CD14-positive monocyte (primary cell): ENCODE data around the gene OR2Z1. TPM values are rescaled to one million over a fixed set of nuclear protein-coding genes. Genes with fewer than 3 reads are reported as not detected.

Experiments used
- DNase-seq, 3 donors: peaks; one replicate each; pipeline ENCODE4 v3.0.0-alpha.2; 2011 to 2022
- H2AFZ ChIP-seq: 2 replicates; pipeline ENCODE4 v1.6.0; 2012; ENCODE audit warnings: mild to moderate bottlenecking, low read depth, low read length, inconsistent platforms; ENCODE audit not compliant: insufficient read depth, poor library complexity, severe bottlenecking
- H3K27ac ChIP-seq, 2 donors: 1 replicate in 1 of 2; 2 replicates in 1 of 2; pipeline ENCODE4 v1.5.1; 2012 to 2013; ENCODE audit warnings: low read length in 2 of 2, control low read depth in 1 of 2, inconsistent platforms in 1 of 2, low read depth in 1 of 2, mild to moderate bottlenecking in 1 of 2
- H3K27me3 ChIP-seq, 2 donors: one replicate each; pipeline versions ENCODE4 v1.6.0 to v1.6.1; 2011 to 2013; ENCODE audit warnings: low read length in 2 of 2; ENCODE audit not compliant: control insufficient read depth in 2 of 2, insufficient read depth in 2 of 2
- H3K36me3 ChIP-seq, 2 donors: replicated peaks in 1 of 2; 1 replicate in 1 of 2; 2 replicates in 1 of 2; pipeline versions ENCODE4 v1.5.1 to v1.6.1; 2012 to 2013; ENCODE audit warnings: low read length in 2 of 2, control low read depth in 1 of 2, inconsistent platforms in 1 of 2, mild to moderate bottlenecking in 1 of 2; ENCODE audit not compliant: insufficient read depth in 2 of 2, control insufficient read depth in 1 of 2
- H3K4me1 ChIP-seq, 2 donors: 1 replicate in 1 of 2; 2 replicates in 1 of 2; pipeline versions ENCODE4 v1.5.1 to v1.6.1; 2012 to 2013; ENCODE audit warnings: low read length in 2 of 2, control low read depth in 1 of 2, inconsistent platforms in 1 of 2, mild to moderate bottlenecking in 1 of 2, moderate library complexity in 1 of 2; ENCODE audit not compliant: insufficient read depth in 2 of 2, control insufficient read depth in 1 of 2
- H3K4me2 ChIP-seq: replicated peaks from 2 replicates; pipeline ENCODE3; 2012; ENCODE audit warnings: low read length, moderate library complexity, mild to moderate bottlenecking; ENCODE audit not compliant: poor library complexity, severe bottlenecking; ENCODE audit errors: extremely low read depth
- H3K4me3 ChIP-seq, 3 experiments: fragments of 200-600 bp in 1 of 3; sonication (generic) in 1 of 3; replicated peaks in 1 of 3; 1 replicate in 2 of 3; 2 replicates in 1 of 3; pipeline ENCODE4 v1.5.1; 2011 to 2013; ENCODE audit warnings: low read length in 3 of 3, mild to moderate bottlenecking in 3 of 3, control low read depth in 2 of 3, low read depth in 2 of 3, inconsistent platforms in 1 of 3, moderate library complexity in 1 of 3
- H3K79me2 ChIP-seq: 2 replicates; pipeline ENCODE4 v1.6.0; 2012; ENCODE audit warnings: mild to moderate bottlenecking, control low read depth, inconsistent platforms, low read length, moderate library complexity; ENCODE audit not compliant: insufficient read depth
- H3K9ac ChIP-seq: 2 replicates; pipeline ENCODE4 v1.6.0; 2017; ENCODE audit warnings: low read length, mild to moderate bottlenecking; ENCODE audit not compliant: insufficient read depth, poor library complexity, severe bottlenecking
- H3K9me3 ChIP-seq, 2 donors: replicated peaks in 1 of 2; 1 replicate in 1 of 2; 2 replicates in 1 of 2; pipeline versions ENCODE4 v1.5.1 to v1.6.1; 2012 to 2013; ENCODE audit warnings: low read length in 2 of 2, control low read depth in 1 of 2; ENCODE audit not compliant: control insufficient read depth in 1 of 2, insufficient read depth in 1 of 2
- H4K20me1 ChIP-seq: 2 replicates; pipeline ENCODE4 v1.6.0; 2012; ENCODE audit warnings: mild to moderate bottlenecking, low read length, control low read depth, moderate library complexity; ENCODE audit not compliant: insufficient read depth
- H3K27ac Mint-ChIP-seq, 7 donors: one replicate each; pipeline ENCODE4 v1.8.0; 2020; ENCODE audit warnings: mild to moderate bottlenecking in 7 of 7, mixed read lengths in 7 of 7, moderate library complexity in 6 of 7, inconsistent platforms in 2 of 7
- H3K27me3 Mint-ChIP-seq, 3 donors: one replicate each; pipeline ENCODE4 v1.8.0; 2021 to 2022; ENCODE audit warnings: low read depth in 3 of 3, mild to moderate bottlenecking in 3 of 3, mixed read lengths in 3 of 3, moderate library complexity in 3 of 3, inconsistent platforms in 1 of 3
- H3K36me3 Mint-ChIP-seq, 2 donors: one replicate each; pipeline ENCODE4 v1.8.0; 2020; ENCODE audit warnings: mixed read lengths in 2 of 2, inconsistent platforms in 1 of 2, mild to moderate bottlenecking in 1 of 2
- H3K4me1 Mint-ChIP-seq: one replicate; pipeline ENCODE4 v1.8.0; 2020; ENCODE audit warnings: mild to moderate bottlenecking, mixed read lengths
- H3K4me3 Mint-ChIP-seq, 2 donors: one replicate each; pipeline ENCODE4 v1.8.0; 2020; ENCODE audit warnings: mild to moderate bottlenecking in 2 of 2, mixed read lengths in 2 of 2, moderate library complexity in 1 of 2
- H3K9me3 Mint-ChIP-seq, 7 donors: one replicate each; pipeline ENCODE4 v1.8.0; 2020 to 2022; ENCODE audit warnings: mixed read lengths in 7 of 7, mild to moderate bottlenecking in 6 of 7, moderate library complexity in 6 of 7, inconsistent platforms in 2 of 7
- CTCF ChIP-seq: fragments of 200-600 bp; IDR thresholded peaks from one replicate; pipeline ENCODE4 v1.8.0; 2022; ENCODE audit warnings: antibody characterized with exemption, mild to moderate bottlenecking
- WGBS: methylation state at CpG from one replicate; pipeline ENCODE4 v1.1.5; 2013; ENCODE audit warnings: missing lambda C conversion rate; ENCODE audit not compliant: insufficient coverage; 5-methylcytosine and 5-hydroxymethylcytosine counted together
- intact Hi-C, 2 donors: fragments of 100-400 bp; cut with micrococcal nuclease; formaldehyde crosslinking; loops; one replicate each; pipeline versions ENCODE4 v1.15.0 to v1.15.1; 2023
- polyA plus RNA-seq, 3 donors: library from polyadenylated mRNA; depleted of rRNA in 1 of 3; unstranded in 2 of 3; stranded (reverse) in 1 of 3; fragments of 300-500 nt in 2 of 3; fragments of >200 nt in 1 of 3; fragmentation: Illumina TruSeq in 2 of 3; gene quantifications; 1 replicate in 2 of 3; 2 replicates in 1 of 3; pipeline ENCODE4 v1.2.3, GENCODE V29; 2012 to 2021

Gene OR2Z1
- polyA plus RNA-seq, 3 donors, result not detected

DNA sequence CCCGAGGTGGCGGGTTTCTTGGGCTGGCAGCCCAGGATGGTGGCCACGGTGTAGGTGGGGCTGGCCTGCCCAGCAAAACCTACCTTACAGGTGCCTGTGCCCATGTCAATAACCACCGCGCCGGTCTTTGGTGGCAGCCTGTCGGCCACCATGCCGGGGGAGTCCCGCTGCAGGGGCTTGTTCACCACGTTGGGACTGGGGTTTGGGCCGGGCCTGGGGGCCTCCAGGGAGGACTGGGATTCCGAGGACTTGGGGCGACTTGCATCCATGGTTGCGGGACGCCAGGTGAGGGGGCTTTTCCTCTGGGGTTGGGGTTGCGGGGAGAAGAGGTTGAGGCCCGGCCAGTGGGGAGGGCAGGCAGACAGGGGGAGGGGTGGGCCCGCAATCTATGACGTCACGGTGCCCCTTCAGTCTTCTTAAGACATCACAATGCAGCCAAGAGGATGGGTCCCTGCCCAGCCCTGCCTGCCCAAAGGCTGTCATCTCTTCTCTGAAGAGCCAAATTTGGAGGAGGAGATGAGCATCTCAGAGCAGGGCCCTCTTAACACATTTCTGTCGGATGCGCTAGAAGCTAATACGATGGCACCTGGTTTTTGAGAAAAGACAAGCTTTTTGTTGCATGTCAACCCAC, 22.9 kb upstream of the OR2Z1 start, which contains the start of gene ACTL9:
Gene ACTL9 (minus strand): TSS at position 363 of the 631 bp plus-strand sequence. CDS start 94 bp downstream, at position 269.
- TF ChIP-seq CTCF, result no peak
- H3K27me3 Mint-ChIP-seq, result peaks cover 17 to 57% (median 28%) of the 10 kb centered on the region in 3 donors
- H3K27ac Mint-ChIP-seq, result no peak within 1 kb of the TSS
- intact Hi-C loops, result loop anchor here in 1 of 2 donors (10.0 kb wide), 1 partner anchor 84 kb away; the partner anchor contains the start of gene ADAMTS10
- no peak within 1 kb of the TSS for H3K9ac ChIP-seq
- WGBS, result 79% methylated on average over 22 of the region's 23 CpGs
- peaks cover 29% of the 10 kb centered on the region for H3K4me1 Mint-ChIP-seq
- peaks cover 0 to 5% (median 0%) of the 10 kb centered on the region in 7 donors for H3K9me3 Mint-ChIP-seq
- H3K36me3 Mint-ChIP-seq, result no peaks in the 10 kb centered on the region
- peaks cover 15 to 26% of the 10 kb centered on the region in 2 donors for H3K4me1 ChIP-seq
- DNase-seq, result no peak
- no peaks in the 10 kb centered on the region for H3K79me2 ChIP-seq
- no peak within 1 kb of the TSS for H2AFZ ChIP-seq
- no peaks in the 10 kb centered on the region for H4K20me1 ChIP-seq
- peak within 1 kb of the TSS in 1 of 2 donors; percentile 28 for H3K4me3 Mint-ChIP-seq
- no peak within 1 kb of the TSS for H3K27ac ChIP-seq
- no peaks in the 10 kb centered on the region for H3K27me3 ChIP-seq
- H3K9me3 ChIP-seq, result no peaks in the 10 kb centered on the region
- no peak within 1 kb of the TSS for H3K4me3 ChIP-seq
- no peak within 1 kb of the TSS for H3K4me2 ChIP-seq
- H3K36me3 ChIP-seq, result no peaks in the 10 kb centered on the region

DNA sequence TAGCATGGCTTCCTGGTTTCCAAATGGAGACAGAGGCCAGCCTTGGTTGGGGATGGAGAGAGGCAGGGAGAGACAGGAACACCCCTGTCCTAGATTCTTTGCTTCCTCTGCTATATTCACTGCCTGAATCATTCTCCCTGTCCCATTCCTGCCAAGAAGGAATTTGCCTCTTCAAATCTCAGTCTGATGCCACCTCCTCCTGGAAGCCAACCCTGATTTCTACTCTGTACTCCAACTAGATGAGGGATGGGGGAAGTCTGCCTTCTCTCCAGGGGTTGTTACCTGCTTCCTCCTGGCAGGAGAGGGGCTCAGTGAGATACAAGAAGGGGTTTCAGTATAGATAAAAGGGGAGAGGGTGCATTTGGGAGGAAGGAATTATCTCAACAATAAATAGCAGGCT, 21.5 kb upstream of the OR2Z1 start:
- intact Hi-C loops, result loop anchor here in 1 of 2 donors (10.0 kb wide), 1 partner anchor 85 kb away; the partner anchor contains the start of gene ADAMTS10

More for the DNA sequence above, 21.5 kb upstream of the OR2Z1 start:
- no peak overlapping the region for H3K9ac ChIP-seq
- peaks cover 15 to 26% of the 10 kb centered on the region in 2 donors for H3K4me1 ChIP-seq
- no peak overlapping the region for H2AFZ ChIP-seq
- no peaks in the 10 kb centered on the region for H3K9me3 ChIP-seq
- H3K27ac ChIP-seq, result no peak overlapping the region
- no peaks in the 10 kb centered on the region for H4K20me1 ChIP-seq
- no peak overlapping the region for H3K4me3 Mint-ChIP-seq
- TF ChIP-seq CTCF, result no peak
- no peak overlapping the region for H3K4me3 ChIP-seq
- peaks cover 27% of the 10 kb centered on the region for H3K4me1 Mint-ChIP-seq
- no peaks in the 10 kb centered on the region for H3K36me3 ChIP-seq
- H3K27me3 Mint-ChIP-seq, result peaks cover 21 to 57% (median 34%) of the 10 kb centered on the region in 3 donors
- H3K4me2 ChIP-seq, result no peak overlapping the region
- no peak overlapping the region for H3K27ac Mint-ChIP-seq
- DNase-seq, result no peak
- H3K36me3 Mint-ChIP-seq, result no peaks in the 10 kb centered on the region
- no peaks in the 10 kb centered on the region for H3K27me3 ChIP-seq
- peaks cover 0 to 5% (median 0%) of the 10 kb centered on the region in 7 donors for H3K9me3 Mint-ChIP-seq
- no peaks in the 10 kb centered on the region for H3K79me2 ChIP-seq
